GOT3 (cell line): ENCODE results near the gene ARHGAP21.
"Not testable (repeated sequence)": the region's sequence is repeated elsewhere in the genome, so short reads cannot be mapped to it uniquely, and the experiment has no call there.

Experiments used
- DNase-seq: peaks from one replicate; lab custom pipeline; 2025; ENCODE audit warnings: mixed read lengths; lab: John Stamatoyannopoulos, UW

Gene ARHGAP21

DNA sequence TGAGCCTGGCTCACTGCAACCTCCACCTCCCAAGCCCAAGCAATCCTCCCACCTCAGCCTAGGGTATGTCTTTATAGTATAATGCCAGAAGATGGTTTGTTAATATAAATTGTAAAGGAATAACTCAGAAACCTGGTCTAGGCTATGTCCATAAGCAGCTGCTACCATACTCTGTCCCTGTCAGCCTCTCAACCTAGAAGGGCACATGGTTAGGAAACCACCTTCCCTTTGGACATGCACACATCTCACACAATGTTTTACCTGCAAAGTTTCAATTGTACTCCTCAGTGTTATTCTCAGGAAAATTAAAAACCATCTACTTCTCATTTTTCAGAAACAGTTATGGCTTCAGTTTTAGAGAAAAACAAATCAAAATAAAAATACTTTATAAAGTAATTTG, 40.1 kb downstream of the ARHGAP21 start:
- no peak for DNase-seq

- no peak for DNase-seq
Observed at GRCh38 chr10:24681572-24682088, 42.1 kb downstream of the ARHGAP21 start.

GRCh38 chr10:24680647-24681524, 42.8 kb downstream of the ARHGAP21 start:
- DNase-seq, result no peak

GRCh38 chr10:24678757-24679156, 44.9 kb downstream of the ARHGAP21 start:
- DNase-seq, result no peak

DNA sequence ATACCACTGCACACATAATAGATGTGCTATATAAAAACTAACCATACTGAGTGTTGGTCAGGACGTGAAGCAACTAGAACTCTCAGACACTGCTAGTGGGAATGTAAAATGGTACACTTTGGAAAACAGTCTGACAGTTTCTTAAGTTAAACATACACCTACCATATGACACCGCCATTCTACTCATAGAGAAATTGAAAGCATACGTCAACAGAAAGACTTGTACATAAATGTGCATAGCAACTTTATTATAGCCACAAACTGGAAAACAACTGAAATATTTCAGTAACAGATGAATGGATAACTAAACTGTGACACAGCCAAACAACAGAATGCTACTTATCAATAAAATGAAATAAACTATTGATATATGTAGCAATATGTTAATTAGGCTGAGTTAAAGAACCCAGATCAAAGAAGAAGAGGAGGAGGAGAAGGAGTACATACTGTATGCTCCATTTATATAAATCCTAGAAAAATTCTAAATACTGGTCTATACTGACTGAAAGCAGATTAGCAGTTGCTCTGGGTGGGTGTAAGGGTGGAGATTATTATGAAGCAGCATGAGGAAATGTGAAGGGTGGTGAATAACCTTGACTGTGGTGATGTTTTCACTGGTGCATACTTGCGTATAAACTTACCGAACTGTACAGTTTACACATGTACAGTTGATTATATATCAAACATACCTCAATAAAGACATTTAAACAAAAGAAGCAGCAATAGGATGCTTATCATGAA, 48.6 kb downstream of the ARHGAP21 start:
- no peak for DNase-seq

- DNase-seq, result no peak
Observed at GRCh38 chr10:24670964-24671670, 52.6 kb downstream of the ARHGAP21 start.

GRCh38 chr10:24669285-24669852, 54.3 kb downstream of the ARHGAP21 start:
- DNase-seq, result no peak

DNA sequence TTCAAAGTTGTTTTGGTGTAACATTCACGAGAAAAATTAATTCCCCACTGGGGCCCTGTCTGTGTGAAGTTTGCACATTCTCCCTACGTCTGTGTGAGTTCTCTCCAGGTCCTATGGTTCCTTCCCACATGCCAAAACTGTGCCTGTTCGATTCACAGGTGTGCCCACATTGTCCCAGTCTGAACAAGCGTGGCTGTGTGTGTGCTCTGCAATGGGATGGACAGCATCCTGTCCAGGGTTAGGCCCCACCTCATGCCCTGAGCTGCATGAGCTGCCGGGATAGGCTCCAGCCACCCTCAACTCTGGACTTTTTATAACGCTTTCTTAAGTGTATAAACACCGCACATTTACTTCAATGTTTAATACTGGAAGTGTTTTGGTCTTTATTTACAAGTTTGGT, 55.4 kb downstream of the ARHGAP21 start:
- no peak for DNase-seq

GRCh38 chr10:24664991-24665390, 58.7 kb downstream of the ARHGAP21 start:
- no peak for DNase-seq

DNA sequence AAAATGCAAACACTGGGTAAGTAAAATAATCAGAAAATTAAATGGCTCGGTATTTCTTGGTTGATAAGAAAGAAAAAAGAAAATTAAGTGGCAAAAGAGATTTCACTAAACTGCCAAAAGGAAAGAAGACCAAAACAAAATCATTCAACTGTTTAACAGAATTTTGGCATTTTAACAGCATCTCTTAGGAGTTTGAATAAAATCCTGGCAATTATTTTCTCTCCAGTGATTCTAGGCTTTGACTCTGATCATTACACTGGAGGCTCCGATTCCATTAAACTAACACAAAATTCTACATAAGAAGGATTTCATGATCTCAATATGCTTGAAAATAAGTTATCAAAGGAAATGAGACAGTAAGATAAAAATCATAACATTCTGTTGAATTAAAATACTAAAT, 62.3 kb downstream of the ARHGAP21 start:
- DNase-seq, result no peak

- not testable (repeated sequence) for DNase-seq
Observed at GRCh38 chr10:24658319-24658718, 65.4 kb downstream of the ARHGAP21 start.

- DNase-seq, result not testable (repeated sequence)
Observed at GRCh38 chr10:24656326-24656725, 67.4 kb downstream of the ARHGAP21 start.

DNA sequence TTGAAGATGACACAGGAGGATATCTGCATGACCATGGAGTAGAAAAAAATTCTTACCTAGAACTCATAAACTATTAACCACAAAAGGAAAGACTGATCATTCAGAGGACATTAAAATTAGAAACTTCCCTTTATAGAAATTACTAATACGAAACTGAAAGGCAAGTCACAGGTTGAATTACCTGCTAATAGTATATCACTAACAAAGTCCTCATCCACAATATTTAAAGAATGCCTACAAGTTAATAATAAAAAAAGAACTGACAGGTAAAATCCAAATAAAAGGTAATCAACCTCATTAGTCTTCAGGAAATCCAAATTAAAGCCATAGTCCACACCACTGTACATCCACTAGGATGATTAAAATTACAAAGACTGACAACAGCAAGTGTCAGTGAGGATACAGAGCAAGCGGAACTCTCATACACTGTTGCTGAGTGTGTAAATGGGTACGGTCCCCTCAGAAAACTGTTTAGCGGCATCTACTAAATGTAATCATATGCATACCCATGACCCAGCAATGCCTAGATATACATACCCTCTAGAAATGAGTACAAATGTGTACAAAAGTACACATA, 71.2 kb downstream of the ARHGAP21 start:
- no peak for DNase-seq

GRCh38 chr10:24651923-24652322, 71.8 kb downstream of the ARHGAP21 start:
- DNase-seq, result no peak

DNA sequence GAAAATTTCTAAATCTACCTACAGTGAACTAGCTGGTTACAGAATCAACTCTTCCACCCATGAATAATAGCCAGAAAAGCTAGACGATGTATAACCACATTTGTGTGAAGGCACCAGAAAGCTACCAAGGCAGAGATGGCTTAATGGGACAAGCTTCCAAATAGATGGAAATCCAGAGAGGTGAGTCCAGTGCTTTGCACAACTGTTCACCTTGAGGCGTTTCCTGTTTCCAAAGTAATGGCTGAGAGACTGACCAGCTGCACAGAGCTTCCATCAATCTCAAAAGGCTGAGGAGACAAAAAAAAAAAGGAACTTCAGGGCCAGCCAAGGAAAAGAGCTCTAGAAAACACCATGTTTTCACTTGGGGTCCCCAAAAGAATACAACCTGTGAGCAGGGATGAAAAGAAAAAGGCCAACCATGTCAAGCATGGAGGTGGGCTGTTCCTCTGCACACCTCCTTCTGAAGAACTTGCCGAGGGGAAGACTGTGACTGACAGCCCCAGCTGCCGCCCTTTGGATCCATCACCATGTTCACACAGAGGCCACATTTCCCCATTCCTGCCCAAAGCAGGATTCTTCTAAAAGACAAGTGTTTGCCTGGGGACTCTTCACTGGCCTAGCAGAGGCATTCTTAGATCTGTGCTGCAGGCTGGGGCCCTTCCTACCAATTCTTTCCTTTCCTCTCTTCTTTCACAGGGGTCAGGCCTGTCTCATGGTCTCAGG, 72.9 kb downstream of the ARHGAP21 start:
- DNase-seq, result no peak

GRCh38 chr10:24645784-24646183, 77.9 kb downstream of the ARHGAP21 start:
- DNase-seq, result no peak

- no peak for DNase-seq
Observed at GRCh38 chr10:24645022-24645421, 78.7 kb downstream of the ARHGAP21 start.

DNA sequence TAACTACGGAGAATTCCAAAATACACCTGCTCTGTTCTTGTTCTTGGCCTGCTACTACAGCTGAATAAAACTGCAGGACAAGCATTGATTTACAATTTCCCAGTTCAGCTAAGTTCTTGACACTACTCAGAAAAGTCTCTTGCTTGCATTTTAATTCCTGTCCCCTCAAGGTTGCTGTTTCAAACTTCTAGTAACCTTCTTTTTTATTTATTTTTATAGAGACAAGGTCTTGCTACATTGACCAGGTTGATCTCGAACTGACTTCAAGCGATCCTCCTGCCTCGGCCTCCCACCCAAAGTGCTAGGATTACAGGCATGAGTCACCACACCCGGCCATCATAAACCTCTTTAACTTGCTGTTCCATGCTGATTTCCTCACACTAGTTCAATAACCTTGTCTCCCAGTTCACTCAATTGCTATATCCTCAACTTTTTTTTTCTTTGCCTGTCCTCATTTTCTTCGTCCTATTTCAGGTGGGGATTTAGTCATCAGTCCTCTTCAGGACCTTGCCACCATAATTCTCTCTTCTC, 79.9 kb downstream of the ARHGAP21 start:
- DNase-seq, result no peak

DNA sequence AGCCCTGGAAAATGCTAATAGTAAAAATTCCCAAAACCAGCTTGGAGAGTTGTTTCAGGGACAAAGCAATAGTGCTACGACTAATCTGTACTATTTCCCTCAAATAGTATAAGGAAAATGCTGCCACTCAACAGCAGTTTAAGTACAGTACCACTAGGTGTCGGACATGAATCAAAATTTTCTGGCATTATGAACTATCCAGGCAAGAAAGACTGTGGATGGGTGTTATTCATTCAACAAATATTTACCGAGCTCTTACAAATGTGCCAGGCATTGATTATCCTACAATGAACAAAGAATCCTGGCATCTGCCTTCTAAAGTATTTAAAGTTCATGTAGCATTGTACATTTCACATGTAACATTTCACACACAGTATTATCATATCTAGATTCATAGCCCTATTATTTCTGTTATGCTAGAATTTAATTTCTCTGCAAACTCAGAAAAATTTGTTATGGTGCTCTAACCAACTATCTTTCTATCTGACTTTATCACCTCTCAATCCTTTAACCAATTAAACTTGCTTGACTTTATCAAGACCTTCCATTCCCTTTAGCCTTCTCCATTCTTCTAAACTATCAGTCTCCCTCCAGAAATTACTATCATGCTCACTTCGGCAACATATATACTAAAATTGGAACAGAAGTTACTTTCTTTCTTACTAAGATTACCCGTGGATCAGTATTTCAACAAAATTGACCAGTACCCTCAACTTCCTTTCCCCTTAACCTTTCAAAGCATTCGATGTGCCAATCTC, 80.6 kb downstream of the ARHGAP21 start:
- no peak for DNase-seq

- DNase-seq, result no peak
Observed at GRCh38 chr10:24639124-24639523, 84.6 kb downstream of the ARHGAP21 start.
